Measurements from ENCODE around the gene PLAA. TPM values are rescaled to one million over a fixed set of nuclear protein-coding genes. Genes with fewer than 3 reads are reported as not detected.
A peak's percentile ranks its signal among the peaks of the same experiment; 100 is the strongest.

The PLAA gene
- 28.3 TPM for polyA plus RNA-seq (2013, experiment 1 of 2)
- polyA plus RNA-seq (2013, experiment 2 of 2), result 28.1 TPM

DNA sequence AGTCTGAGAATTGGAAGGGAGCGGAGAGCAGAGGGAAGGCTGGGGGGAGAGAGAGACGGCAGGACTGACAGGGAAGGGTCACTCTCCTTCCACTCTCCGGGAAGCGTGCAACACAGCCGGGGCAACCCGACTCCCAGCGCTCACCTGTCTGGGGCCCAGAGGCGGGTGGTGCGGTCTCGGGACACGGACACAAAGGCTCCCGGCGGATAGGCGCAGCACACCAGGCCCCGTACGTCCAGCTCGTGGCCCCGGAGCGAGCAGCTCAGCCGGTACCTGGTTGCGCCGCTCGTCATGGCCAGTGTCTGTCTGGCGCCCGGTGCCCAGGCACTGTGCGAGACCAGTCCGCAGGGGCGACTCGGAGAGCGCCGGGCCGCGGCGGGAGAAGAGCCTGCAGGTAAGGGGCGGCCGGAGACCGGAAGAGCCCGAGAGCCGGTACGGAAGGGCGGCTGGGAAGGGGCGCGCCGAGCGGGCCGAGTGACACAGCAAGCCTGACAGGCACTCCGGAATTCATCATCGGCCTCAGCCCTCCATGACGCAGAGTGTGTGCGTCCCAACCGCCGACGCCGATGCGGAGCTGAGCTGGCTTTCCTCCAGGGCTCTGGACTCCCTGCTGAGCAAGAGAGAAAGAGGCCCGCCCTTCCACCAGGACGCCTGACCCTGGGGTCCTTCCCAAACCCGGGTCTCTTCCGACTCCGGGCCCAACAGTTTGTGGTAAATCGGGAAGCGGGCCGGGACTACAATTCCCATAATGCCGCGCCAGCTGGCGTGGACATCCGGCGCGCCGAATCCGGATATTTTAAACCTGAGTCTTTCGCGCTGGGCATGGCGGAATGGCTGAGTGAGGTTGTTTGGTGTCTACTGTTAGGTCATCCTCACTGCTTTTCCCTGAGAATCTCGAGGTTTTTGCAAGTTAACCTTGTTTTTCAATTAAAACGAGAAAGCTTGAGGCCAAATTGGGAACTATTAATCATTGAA is at the start of gene PLAA:
PLAA (minus strand) TSS at position 490 of the 975 bp plus-strand sequence; CDS start at position 293, 197 bp downstream.
- WGBS, 2 donors (ENCODE audit: extremely low coverage in 2 of 2, insufficient read length in 2 of 2, insufficient replicate concordance in 1 of 2), result no CpG with 5 or more reads among the region's 76 CpGs
- Histone ChIP-seq H3K9ac (ENCODE audit: low read depth, low read length, poor library complexity) (peak within 1 kb of the TSS; percentile 99), H3K4me2 (ENCODE audit: insufficient read depth, low read length, poor library complexity, severe bottlenecking) (peak within 1 kb of the TSS; percentile 62), H3K27me3 (ENCODE audit: control insufficient read depth in 3 of 3, insufficient read depth in 3 of 3, low read depth in 1 of 3, low read length in 3 of 3) (no peaks in the 10 kb centered on the region), H3K18ac (ENCODE audit: low read length) (peak within 1 kb of the TSS; percentile 99), H3K27ac (replicated peaks; ENCODE audit: low read length) (peak within 1 kb of the TSS; percentile 99), H2AK5ac (ENCODE audit: low read depth, low read length) (peak within 1 kb of the TSS; percentile 60), H3K14ac (ENCODE audit: low read length) (peak within 1 kb of the TSS; percentile 91), H2BK12ac (ENCODE audit: low read length) (no peak within 1 kb of the TSS), H4K91ac (ENCODE audit: low read depth, low read length, poor library complexity) (no peak within 1 kb of the TSS), H3K4me3 (ENCODE audit: low read length in 2 of 2) (peak within 1 kb of the TSS; percentile 59 to 94), H3K23ac (ENCODE audit: low read depth, low read length, poor library complexity) (peak within 1 kb of the TSS; percentile 89), H4K8ac (ENCODE audit: low read depth, low read length) (no peak within 1 kb of the TSS), H3K79me1 (ENCODE audit: low read depth, low read length) (peaks cover 3% of the 10 kb centered on the region), H3K4ac (ENCODE audit: low read length) (no peak within 1 kb of the TSS), H3K9me3 (replicated peaks in 1 of 2; ENCODE audit: control insufficient read depth in 2 of 2, insufficient read depth in 1 of 2, low read depth in 1 of 2, low read length in 2 of 2) (no peaks in the 10 kb centered on the region), H2BK120ac (ENCODE audit: low read depth, low read length) (peak within 1 kb of the TSS; percentile 77), H2BK15ac (ENCODE audit: low read length) (peak within 1 kb of the TSS; percentile 87), H3K4me1 (ENCODE audit: control insufficient read depth in 2 of 2, insufficient read depth in 1 of 2, low read depth in 1 of 2, low read length in 2 of 2) (peaks cover 2 to 3% of the 10 kb centered on the region in 2 donors), H2BK5ac (ENCODE audit: low read length) (peak within 1 kb of the TSS; percentile 94), H3K36me3 (replicated peaks in 1 of 2; ENCODE audit: control insufficient read depth in 2 of 2, insufficient read depth in 2 of 2, low read length in 2 of 2) (peaks cover 0 to 20% of the 10 kb centered on the region in 2 donors), H2AFZ (ENCODE audit: low read length) (peak within 1 kb of the TSS; percentile 99)
- peak; percentile 85 for DNase-seq (ENCODE audit: low spot score)

DNA sequence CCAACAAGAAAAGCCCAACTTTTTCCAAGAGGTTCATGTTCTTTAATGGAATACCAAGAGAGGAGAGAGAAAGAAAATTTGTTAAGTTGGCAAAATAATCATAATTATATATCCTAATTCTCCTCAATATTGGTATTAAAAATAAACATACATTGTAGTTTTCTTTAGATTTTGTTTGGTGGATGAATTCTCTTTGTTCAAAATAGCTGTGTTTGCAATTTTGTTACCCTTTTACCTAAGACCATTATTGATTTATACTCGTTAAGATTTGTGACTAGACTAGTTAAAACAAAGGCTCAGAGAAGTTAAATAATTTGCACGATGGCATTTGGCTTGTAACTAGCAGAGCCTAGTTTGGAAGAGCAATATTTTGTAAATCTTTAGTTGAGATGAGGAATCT is 48.8 kb upstream of the PLAA start:
- H3K4me3 ChIP-seq (ENCODE audit: low read length in 2 of 2), result no peak overlapping the region
- no peak overlapping the region for H3K18ac ChIP-seq (ENCODE audit: low read length)
- H3K4me1 ChIP-seq (ENCODE audit: control insufficient read depth in 2 of 2, insufficient read depth in 1 of 2, low read depth in 1 of 2, low read length in 2 of 2), result no peaks in the 10 kb centered on the region
- H3K9ac ChIP-seq (ENCODE audit: low read depth, low read length, poor library complexity), result no peak overlapping the region
- H4K8ac ChIP-seq (ENCODE audit: low read depth, low read length), result no peak overlapping the region
- no peak overlapping the region for H3K4ac ChIP-seq (ENCODE audit: low read length)
- no peak for DNase-seq (ENCODE audit: low spot score)
- no peak overlapping the region for H3K14ac ChIP-seq (ENCODE audit: low read length)
- no peak overlapping the region for H2BK15ac ChIP-seq (ENCODE audit: low read length)
- peaks cover 0 to 11% of the 10 kb centered on the region in 2 donors for H3K36me3 ChIP-seq (replicated peaks in 1 of 2; ENCODE audit: control insufficient read depth in 2 of 2, insufficient read depth in 2 of 2, low read length in 2 of 2)
- no peak overlapping the region for H2BK120ac ChIP-seq (ENCODE audit: low read depth, low read length)
- no peaks in the 10 kb centered on the region for H3K79me1 ChIP-seq (ENCODE audit: low read depth, low read length)
- no peaks in the 10 kb centered on the region for H3K9me3 ChIP-seq (replicated peaks in 1 of 2; ENCODE audit: control insufficient read depth in 2 of 2, insufficient read depth in 1 of 2, low read depth in 1 of 2, low read length in 2 of 2)
- no peak overlapping the region for H2AK5ac ChIP-seq (ENCODE audit: low read depth, low read length)
- no peak overlapping the region for H2BK5ac ChIP-seq (ENCODE audit: low read length)
- no peaks in the 10 kb centered on the region for H3K27me3 ChIP-seq (ENCODE audit: control insufficient read depth in 3 of 3, insufficient read depth in 3 of 3, low read depth in 1 of 3, low read length in 3 of 3)
- H2BK12ac ChIP-seq (ENCODE audit: low read length), result no peak overlapping the region
- no peak overlapping the region for H4K91ac ChIP-seq (ENCODE audit: low read depth, low read length, poor library complexity)
- H3K27ac ChIP-seq (replicated peaks; ENCODE audit: low read length), result no peak overlapping the region
- no peak overlapping the region for H3K23ac ChIP-seq (ENCODE audit: low read depth, low read length, poor library complexity)
- no CpG with 5 or more reads among the region's 2 CpGs for WGBS, 2 donors (ENCODE audit: extremely low coverage in 2 of 2, insufficient read length in 2 of 2, insufficient replicate concordance in 1 of 2)
- no peak overlapping the region for H2AFZ ChIP-seq (ENCODE audit: low read length)
- H3K4me2 ChIP-seq (ENCODE audit: insufficient read depth, low read length, poor library complexity, severe bottlenecking), result no peak overlapping the region

DNA sequence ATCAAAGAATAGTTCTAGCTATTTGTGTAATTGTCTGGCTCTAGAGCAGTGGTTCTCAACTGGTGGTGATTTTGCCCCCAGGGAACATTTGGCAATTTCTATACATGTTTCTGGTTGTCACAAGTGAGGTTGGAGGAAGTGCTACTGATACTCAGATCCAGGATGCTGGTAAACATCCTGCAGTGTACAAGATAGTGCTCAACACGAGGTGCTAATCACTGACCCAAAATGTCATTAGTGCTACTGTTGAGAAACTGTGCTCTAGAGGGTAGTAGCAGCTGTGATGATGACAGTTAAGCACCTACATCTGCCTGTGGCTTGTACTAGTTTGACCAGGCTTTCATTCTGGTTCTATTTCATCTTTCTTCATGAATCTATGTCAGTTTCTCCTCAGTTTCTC is 36.3 kb upstream of the PLAA start:
- no peak for DNase-seq (ENCODE audit: low spot score)
- Histone ChIP-seq H2BK15ac (ENCODE audit: low read length) (no peak overlapping the region), H3K27ac (replicated peaks; ENCODE audit: low read length) (no peak overlapping the region), H3K18ac (ENCODE audit: low read length) (no peak overlapping the region), H3K36me3 (replicated peaks in 1 of 2; ENCODE audit: control insufficient read depth in 2 of 2, insufficient read depth in 2 of 2, low read length in 2 of 2) (peaks cover 2 to 63% of the 10 kb centered on the region in 2 donors), H3K4me1 (ENCODE audit: control insufficient read depth in 2 of 2, insufficient read depth in 1 of 2, low read depth in 1 of 2, low read length in 2 of 2) (no peaks in the 10 kb centered on the region), H3K4me2 (ENCODE audit: insufficient read depth, low read length, poor library complexity, severe bottlenecking) (no peak overlapping the region), H3K4me3 (ENCODE audit: low read length in 2 of 2) (no peak overlapping the region), H3K9ac (ENCODE audit: low read depth, low read length, poor library complexity) (no peak overlapping the region), H2AK5ac (ENCODE audit: low read depth, low read length) (no peak overlapping the region), H3K79me1 (ENCODE audit: low read depth, low read length) (no peaks in the 10 kb centered on the region), H3K4ac (ENCODE audit: low read length) (no peak overlapping the region), H3K23ac (ENCODE audit: low read depth, low read length, poor library complexity) (no peak overlapping the region), H2AFZ (ENCODE audit: low read length) (no peak overlapping the region), H4K91ac (ENCODE audit: low read depth, low read length, poor library complexity) (no peak overlapping the region), H3K14ac (ENCODE audit: low read length) (no peak overlapping the region), H3K9me3 (replicated peaks in 1 of 2; ENCODE audit: control insufficient read depth in 2 of 2, insufficient read depth in 1 of 2, low read depth in 1 of 2, low read length in 2 of 2) (no peaks in the 10 kb centered on the region), H2BK120ac (ENCODE audit: low read depth, low read length) (no peak overlapping the region), H3K27me3 (ENCODE audit: control insufficient read depth in 3 of 3, insufficient read depth in 3 of 3, low read depth in 1 of 3, low read length in 3 of 3) (no peaks in the 10 kb centered on the region), H2BK12ac (ENCODE audit: low read length) (no peak overlapping the region), H2BK5ac (ENCODE audit: low read length) (no peak overlapping the region), H4K8ac (ENCODE audit: low read depth, low read length) (no peak overlapping the region)
- no CpG with 5 or more reads among the region's 1 CpG for WGBS, 2 donors (ENCODE audit: extremely low coverage in 2 of 2, insufficient read length in 2 of 2, insufficient replicate concordance in 1 of 2)
